Right lobe of liver (tissue), 6 donors: ENCODE results near the gene HTRA3. TPM values are rescaled to one million over a fixed set of nuclear protein-coding genes. Genes with fewer than 3 reads are reported as not detected.

ENCODE experiments used
- ATAC-seq, 4 donors: fragments of 200-7000 bp; cut with Tn5 transposase; one replicate each; pipeline ENCODE4 v1.9.1; 2020; ENCODE audit warnings: mild to moderate bottlenecking in 4 of 4, moderate library complexity in 4 of 4
- DNase-seq, 3 donors: peaks; one replicate each; pipeline ENCODE4 v3.0.0-alpha.2; 2020
- H3K27ac ChIP-seq, 3 donors: fragments of 200-600 bp; one replicate each; pipeline ENCODE4 v1.8.0; 2022
- H3K27me3 ChIP-seq, 2 donors: fragments of 200-600 bp; one replicate each; pipeline ENCODE4 v1.8.0; 2022
- H3K36me3 ChIP-seq, 4 donors: fragments of 200-600 bp; sonication (generic) in 1 of 4; one replicate each; pipeline versions ENCODE4 v1.5.1 to v1.8.0; 2017 to 2022; ENCODE audit warnings: control low read depth in 1 of 4
- H3K4me1 ChIP-seq, 4 donors: fragments of 200-600 bp; sonication (generic) in 1 of 4; one replicate each; pipeline versions ENCODE4 v1.5.1 to v1.8.0; 2017 to 2022; ENCODE audit warnings: control low read depth in 1 of 4
- H3K4me3 ChIP-seq, 3 donors: fragments of 200-600 bp; one replicate each; pipeline ENCODE4 v1.8.0; 2022
- H3K9me3 ChIP-seq, 4 donors: fragments of 200-600 bp; sonication (generic) in 1 of 4; one replicate each; pipeline versions ENCODE4 v1.5.1 to v1.8.0; 2017 to 2022; ENCODE audit warnings: control low read depth in 1 of 4
- POLR2A ChIP-seq: fragments of 450-650 bp; IDR thresholded peaks from one replicate; pipeline ENCODE4 v1.6.1; 2017; ENCODE audit warnings: antibody characterized with exemption, mild to moderate bottlenecking
- WGBS: methylation state at CpG from one replicate; pipeline ENCODE4 v1.1.6; 2018; ENCODE audit warnings: low coverage, low lambda C conversion rate; ENCODE audit not compliant: insufficient coverage; ENCODE audit errors: missing lambda C conversion rate; 5-methylcytosine and 5-hydroxymethylcytosine counted together
- intact Hi-C, 2 donors: fragments of 100-400 bp; cut with DNase I; formaldehyde crosslinking; loops; one replicate each; pipeline versions ENCODE4 v1.11.2 to v1.14.1; 2022
- total RNA-seq, 6 experiments: library from RNA; depleted of rRNA in 2 of 6; stranded (reverse); fragments of >200 nt in 2 of 6; fragmentation: NEBNext Ultra II Directional in 3 of 6; extraction: Animal tissue kit (Norgen Biotek cat#: 25700) in 3 of 6; gene quantifications; one replicate each; pipeline versions ENCODE4 v1.1.0 to v1.2.4, GENCODE V29; 2016 to 2023
- TF ChIP-seq, protein P1 (sequence below), 4 donors: fragments of 200-600 bp in 3 of 4; fragments of 450-650 bp in 1 of 4; IDR thresholded peaks; one replicate each; pipeline versions ENCODE4 v1.5.1 to v1.8.0; 2016 to 2022; ENCODE audit warnings: antibody characterized with exemption in 4 of 4, mild to moderate bottlenecking in 2 of 4
- donor health status: DM: no; HTN: yes; CAD: no.
- donor health status: DM: no; HTN: no; CAD: no.
- donor health status: DM: no; HTN: no; CAD: no.
- donor health status: DM: no; HTN: yes; CAD: no.
- donor health status: DM: no; HTN: yes; CAD: no.

Gene HTRA3
- total RNA-seq, 6 experiments from 2014 or later, result 0.32 to 1.6 (median 1.0) TPM

DNA sequence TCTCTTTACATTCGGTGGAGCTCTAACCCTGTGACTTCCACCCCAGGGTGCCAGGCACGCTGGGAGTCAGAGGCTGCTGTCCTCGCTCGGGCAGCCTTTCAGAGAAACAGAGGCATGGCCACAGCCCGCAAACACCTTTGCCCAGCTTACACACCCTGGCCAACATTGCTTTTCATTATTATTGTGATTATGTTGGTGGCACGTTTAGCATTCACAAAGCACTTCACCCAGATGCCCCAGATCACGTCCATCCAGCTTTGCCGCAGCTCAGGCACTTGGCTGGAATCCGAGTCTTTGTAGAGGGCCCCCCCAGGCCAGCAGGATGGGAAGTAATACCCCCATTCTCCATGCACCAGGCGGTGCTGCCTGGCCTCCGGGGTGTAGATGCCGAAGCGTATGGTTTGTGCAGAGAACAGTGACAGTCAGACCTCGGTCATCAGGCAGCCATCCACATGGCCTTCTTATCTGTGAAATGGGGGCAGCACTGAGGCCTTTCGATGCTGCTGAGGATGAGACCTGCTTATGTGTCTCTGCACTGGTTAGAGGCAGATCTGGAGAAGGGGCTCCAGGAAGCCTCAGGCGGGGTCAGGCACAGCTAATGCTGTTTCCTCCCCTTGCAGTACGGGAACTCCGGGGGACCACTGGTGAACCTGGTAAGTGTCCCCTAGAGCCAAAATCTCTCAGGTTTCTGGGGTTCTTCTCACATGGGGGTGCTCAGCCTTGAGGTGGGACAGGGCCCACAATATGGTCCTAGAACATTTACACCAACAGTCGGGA, 22.3 kb downstream of the HTRA3 start:
- intact Hi-C loops, result no loop called here
- TF ChIP-seq, protein P1, sequence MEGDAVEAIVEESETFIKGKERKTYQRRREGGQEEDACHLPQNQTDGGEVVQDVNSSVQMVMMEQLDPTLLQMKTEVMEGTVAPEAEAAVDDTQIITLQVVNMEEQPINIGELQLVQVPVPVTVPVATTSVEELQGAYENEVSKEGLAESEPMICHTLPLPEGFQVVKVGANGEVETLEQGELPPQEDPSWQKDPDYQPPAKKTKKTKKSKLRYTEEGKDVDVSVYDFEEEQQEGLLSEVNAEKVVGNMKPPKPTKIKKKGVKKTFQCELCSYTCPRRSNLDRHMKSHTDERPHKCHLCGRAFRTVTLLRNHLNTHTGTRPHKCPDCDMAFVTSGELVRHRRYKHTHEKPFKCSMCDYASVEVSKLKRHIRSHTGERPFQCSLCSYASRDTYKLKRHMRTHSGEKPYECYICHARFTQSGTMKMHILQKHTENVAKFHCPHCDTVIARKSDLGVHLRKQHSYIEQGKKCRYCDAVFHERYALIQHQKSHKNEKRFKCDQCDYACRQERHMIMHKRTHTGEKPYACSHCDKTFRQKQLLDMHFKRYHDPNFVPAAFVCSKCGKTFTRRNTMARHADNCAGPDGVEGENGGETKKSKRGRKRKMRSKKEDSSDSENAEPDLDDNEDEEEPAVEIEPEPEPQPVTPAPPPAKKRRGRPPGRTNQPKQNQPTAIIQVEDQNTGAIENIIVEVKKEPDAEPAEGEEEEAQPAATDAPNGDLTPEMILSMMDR (IDR thresholded peaks at IDR 0.05), result no peak
- TF ChIP-seq POLR2A, result no peak
- Histone ChIP-seq H3K4me3 (no peak overlapping the region), H3K27ac (no peak overlapping the region), H3K4me1 (no peaks in the 10 kb centered on the region), H3K27me3 (no peaks in the 10 kb centered on the region), H3K9me3 (no peaks in the 10 kb centered on the region), H3K36me3 (no peaks in the 10 kb centered on the region)
- 88% methylated on average over 9 of the region's 19 CpGs for WGBS
- peak in 1 of 3 donors; percentile 35 for DNase-seq
- no peak for ATAC-seq

GRCh38 chr4:8292478-8293107, 23.0 kb downstream of the HTRA3 start:
- no peak for TF ChIP-seq POLR2A
- TF ChIP-seq, protein P1 (IDR thresholded peaks at IDR 0.05), result no peak
- Histone ChIP-seq H3K4me3 (no peak overlapping the region), H3K36me3 (no peaks in the 10 kb centered on the region), H3K27me3 (no peaks in the 10 kb centered on the region), H3K9me3 (no peaks in the 10 kb centered on the region), H3K27ac (no peak overlapping the region), H3K4me1 (no peaks in the 10 kb centered on the region)
- intact Hi-C loops, result no loop called here
- WGBS, result 86% methylated on average over 4 of the region's 8 CpGs
- DNase-seq (peak in 1 of 3 donors; percentile 15), ATAC-seq (no peak)

DNA sequence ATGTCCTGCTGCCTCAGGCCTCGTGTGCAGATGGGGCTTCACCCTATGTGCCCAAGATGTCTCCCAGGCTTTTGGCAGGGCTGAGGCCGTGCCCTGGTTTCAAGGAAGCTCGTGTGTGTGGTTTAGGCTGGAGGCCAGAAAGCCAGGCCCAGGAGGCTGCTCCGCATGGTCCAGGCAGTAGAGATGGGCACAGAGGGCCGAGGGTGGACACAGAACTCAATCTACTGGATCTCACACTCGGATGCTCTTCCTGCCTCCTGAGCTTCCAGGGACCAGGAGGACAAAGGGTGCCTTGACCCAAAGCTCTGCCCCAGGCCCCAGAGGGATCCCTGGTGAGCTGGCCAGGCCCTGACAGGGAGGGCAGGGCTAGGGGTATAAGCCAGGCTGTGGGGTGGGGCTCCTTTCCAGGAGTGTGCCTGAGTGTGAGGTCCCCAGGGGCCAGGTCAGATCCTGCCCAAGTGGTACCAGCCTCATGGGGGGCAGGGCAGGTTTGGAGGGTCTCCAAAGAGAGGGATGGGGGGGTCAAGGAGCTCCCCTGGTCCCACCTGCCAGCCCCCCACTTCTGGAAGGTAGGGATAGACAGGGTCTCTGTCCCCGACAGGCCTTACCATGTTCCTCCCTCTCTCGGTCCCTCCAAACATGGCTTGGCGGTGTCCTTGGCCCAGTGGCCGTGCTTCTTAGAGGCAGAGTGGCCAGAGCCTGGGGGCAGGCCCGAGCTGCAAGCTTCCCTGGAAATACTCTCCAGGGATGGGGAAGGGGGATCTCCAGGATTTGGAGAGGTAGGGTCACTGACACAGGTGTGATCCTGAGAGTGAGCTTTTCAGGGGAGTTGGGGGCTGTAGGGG, 23.8 kb downstream of the HTRA3 start:
- intact Hi-C loops, result no loop called here
- TF ChIP-seq POLR2A, result no peak
- TF ChIP-seq, protein P1 (IDR thresholded peaks at IDR 0.05), result no peak
- no peak for ATAC-seq
- DNase-seq, result peak in 2 of 3 donors; percentile 11 to 31
- Histone ChIP-seq H3K9me3 (no peaks in the 10 kb centered on the region), H3K27me3 (no peaks in the 10 kb centered on the region), H3K4me3 (no peak overlapping the region), H3K4me1 (no peaks in the 10 kb centered on the region), H3K27ac (no peak overlapping the region), H3K36me3 (no peaks in the 10 kb centered on the region)
- WGBS, result no CpG with 5 or more reads among the region's 11 CpGs

DNA sequence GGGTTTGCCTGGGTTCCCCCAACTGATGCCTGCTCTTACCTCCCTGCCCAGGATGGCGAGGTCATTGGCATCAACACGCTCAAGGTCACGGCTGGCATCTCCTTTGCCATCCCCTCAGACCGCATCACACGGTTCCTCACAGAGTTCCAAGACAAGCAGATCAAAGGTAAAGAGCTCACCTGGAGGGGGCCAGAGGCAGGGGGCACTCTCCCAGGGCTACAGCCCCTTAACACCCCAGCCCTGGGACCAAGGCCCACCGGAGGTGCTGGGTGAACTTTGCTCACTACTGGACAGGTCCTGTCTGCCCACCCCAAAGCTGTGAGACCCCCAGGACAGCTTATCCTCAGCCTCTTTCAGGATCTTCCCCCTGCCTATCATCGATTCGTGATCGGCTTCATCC, 24.5 kb downstream of the HTRA3 start:
- Histone ChIP-seq H3K27ac (no peak overlapping the region), H3K4me3 (no peak overlapping the region), H3K4me1 (no peaks in the 10 kb centered on the region), H3K36me3 (no peaks in the 10 kb centered on the region), H3K27me3 (no peaks in the 10 kb centered on the region), H3K9me3 (no peaks in the 10 kb centered on the region)
- intact Hi-C loops, result no loop called here
- DNase-seq (peak in 1 of 3 donors; percentile 42), ATAC-seq (no peak)
- 62% methylated on average over 4 of the region's 9 CpGs for WGBS
- TF ChIP-seq POLR2A, result no peak
- TF ChIP-seq, protein P1 (IDR thresholded peaks at IDR 0.05), result no peak
